Mucosa of stomach (tissue), 1 donor: ENCODE measurements around the gene TREML2.

Experiments used
- H3K27me3 ChIP-seq: one replicate; pipeline ENCODE4 v1.7.0; 2013; ENCODE audit warnings: mild to moderate bottlenecking, low read length; ENCODE audit not compliant: control insufficient read depth, insufficient read depth
- H3K36me3 ChIP-seq: one replicate; pipeline ENCODE4 v1.7.0; 2013; ENCODE audit warnings: low read length; ENCODE audit not compliant: control insufficient read depth, insufficient read depth
- H3K4me1 ChIP-seq: one replicate; pipeline ENCODE4 v1.7.0; 2013; ENCODE audit warnings: mild to moderate bottlenecking, low read length; ENCODE audit not compliant: control insufficient read depth, insufficient read depth
- H3K4me3 ChIP-seq: one replicate; pipeline ENCODE4 v1.7.0; 2013; ENCODE audit warnings: low read length
- H3K9ac ChIP-seq: one replicate; pipeline ENCODE4 v1.7.0; 2013; ENCODE audit warnings: mild to moderate bottlenecking, low read length, moderate library complexity
- H3K9me3 ChIP-seq: one replicate; pipeline ENCODE4 v1.7.0; 2013; ENCODE audit warnings: mild to moderate bottlenecking, low read length, moderate library complexity; ENCODE audit not compliant: control insufficient read depth
- donor health status: Pancreatic carcinoma.

TREML2 gene

GRCh38 chr6:41186031-41186562, 14.9 kb downstream of the TREML2 start:
- H3K9me3 ChIP-seq: no peaks in the 10 kb centered on the region

GRCh38 chr6:41184761-41185160, 16.2 kb downstream of the TREML2 start:
- Histone ChIP-seq H3K9ac (no peak overlapping the region), H3K4me1 (no peaks in the 10 kb centered on the region), H3K27me3 (peaks cover 3% of the 10 kb centered on the region), H3K4me3 (no peak overlapping the region), H3K9me3 (no peaks in the 10 kb centered on the region), H3K36me3 (no peaks in the 10 kb centered on the region)

More at GRCh38 chr6:41186031-41186562, 14.9 kb downstream of the TREML2 start:
- H3K9ac ChIP-seq: no peak overlapping the region
- H3K4me3 ChIP-seq: no peak overlapping the region
- H3K4me1 ChIP-seq: no peaks in the 10 kb centered on the region
- no peaks in the 10 kb centered on the region for H3K36me3 ChIP-seq
- H3K27me3 ChIP-seq: peaks cover 4% of the 10 kb centered on the region

GRCh38 chr6:41182069-41183034, 18.6 kb downstream of the TREML2 start:
- H3K4me3 ChIP-seq: no peak overlapping the region
- H3K36me3 ChIP-seq: no peaks in the 10 kb centered on the region
- no peaks in the 10 kb centered on the region for H3K4me1 ChIP-seq
- no peaks in the 10 kb centered on the region for H3K9me3 ChIP-seq
- peaks cover 3% of the 10 kb centered on the region for H3K27me3 ChIP-seq
- H3K9ac ChIP-seq: no peak overlapping the region

- H3K36me3 ChIP-seq: no peaks in the 10 kb centered on the region
- no peak overlapping the region for H3K4me3 ChIP-seq
- H3K27me3 ChIP-seq: peaks cover 3% of the 10 kb centered on the region
- no peak overlapping the region for H3K9ac ChIP-seq
- H3K9me3 ChIP-seq: no peaks in the 10 kb centered on the region
- no peaks in the 10 kb centered on the region for H3K4me1 ChIP-seq
Observed at GRCh38 chr6:41181566-41181965, 19.4 kb downstream of the TREML2 start.

- no peak overlapping the region for H3K4me3 ChIP-seq
- peaks cover 6% of the 10 kb centered on the region for H3K27me3 ChIP-seq
- H3K4me1 ChIP-seq: no peaks in the 10 kb centered on the region
- H3K9ac ChIP-seq: no peak overlapping the region
- no peaks in the 10 kb centered on the region for H3K36me3 ChIP-seq
- no peaks in the 10 kb centered on the region for H3K9me3 ChIP-seq
Observed at GRCh38 chr6:41179163-41179562, 21.8 kb downstream of the TREML2 start.

GRCh38 chr6:41177695-41178094, 23.3 kb downstream of the TREML2 start:
- Histone ChIP-seq H3K27me3 (peaks cover 6% of the 10 kb centered on the region), H3K36me3 (no peaks in the 10 kb centered on the region), H3K9ac (no peak overlapping the region), H3K9me3 (no peaks in the 10 kb centered on the region), H3K4me3 (no peak overlapping the region), H3K4me1 (no peaks in the 10 kb centered on the region)

- Histone ChIP-seq H3K9ac (no peak overlapping the region), H3K4me1 (no peaks in the 10 kb centered on the region), H3K36me3 (no peaks in the 10 kb centered on the region), H3K9me3 (no peaks in the 10 kb centered on the region), H3K27me3 (peaks cover 6% of the 10 kb centered on the region), H3K4me3 (no peak overlapping the region)
Observed at GRCh38 chr6:41177287-41177686, 23.7 kb downstream of the TREML2 start.

GRCh38 chr6:41176189-41176588, 24.8 kb downstream of the TREML2 start:
- Histone ChIP-seq H3K4me3 (no peak overlapping the region), H3K27me3 (peaks cover 2% of the 10 kb centered on the region), H3K9ac (no peak overlapping the region), H3K4me1 (no peaks in the 10 kb centered on the region), H3K36me3 (no peaks in the 10 kb centered on the region), H3K9me3 (no peaks in the 10 kb centered on the region)

GRCh38 chr6:41175084-41175483, 25.9 kb downstream of the TREML2 start:
- H3K27me3 ChIP-seq: peaks cover 2% of the 10 kb centered on the region
- H3K9ac ChIP-seq: no peak overlapping the region
- H3K36me3 ChIP-seq: no peaks in the 10 kb centered on the region
- no peak overlapping the region for H3K4me3 ChIP-seq
- no peaks in the 10 kb centered on the region for H3K4me1 ChIP-seq
- H3K9me3 ChIP-seq: no peaks in the 10 kb centered on the region

GRCh38 chr6:41174610-41175009, 26.3 kb downstream of the TREML2 start:
- no peak overlapping the region for H3K9ac ChIP-seq

GRCh38 chr6:41171908-41172307, 29.0 kb downstream of the TREML2 start:
- Histone ChIP-seq H3K27me3 (peaks cover 2% of the 10 kb centered on the region), H3K36me3 (no peaks in the 10 kb centered on the region), H3K4me1 (no peaks in the 10 kb centered on the region), H3K9me3 (no peaks in the 10 kb centered on the region), H3K9ac (no peak overlapping the region), H3K4me3 (no peak overlapping the region)

More at GRCh38 chr6:41174610-41175009, 26.3 kb downstream of the TREML2 start:
- H3K36me3 ChIP-seq: no peaks in the 10 kb centered on the region
- H3K4me3 ChIP-seq: no peak overlapping the region
- peaks cover 2% of the 10 kb centered on the region for H3K27me3 ChIP-seq
- H3K4me1 ChIP-seq: no peaks in the 10 kb centered on the region
- no peaks in the 10 kb centered on the region for H3K9me3 ChIP-seq

GRCh38 chr6:41170547-41171160, 30.3 kb downstream of the TREML2 start:
- Histone ChIP-seq H3K27me3 (no peaks in the 10 kb centered on the region), H3K36me3 (no peaks in the 10 kb centered on the region), H3K4me1 (no peaks in the 10 kb centered on the region), H3K9ac (no peak overlapping the region), H3K9me3 (no peaks in the 10 kb centered on the region), H3K4me3 (no peak overlapping the region)
